ENCODE measurements around the gene RAB36.
"Not testable (repeated sequence)": the region's sequence is repeated elsewhere in the genome, so short reads cannot be mapped to it uniquely, and the experiment has no call there.

RAB36 gene

DNA sequence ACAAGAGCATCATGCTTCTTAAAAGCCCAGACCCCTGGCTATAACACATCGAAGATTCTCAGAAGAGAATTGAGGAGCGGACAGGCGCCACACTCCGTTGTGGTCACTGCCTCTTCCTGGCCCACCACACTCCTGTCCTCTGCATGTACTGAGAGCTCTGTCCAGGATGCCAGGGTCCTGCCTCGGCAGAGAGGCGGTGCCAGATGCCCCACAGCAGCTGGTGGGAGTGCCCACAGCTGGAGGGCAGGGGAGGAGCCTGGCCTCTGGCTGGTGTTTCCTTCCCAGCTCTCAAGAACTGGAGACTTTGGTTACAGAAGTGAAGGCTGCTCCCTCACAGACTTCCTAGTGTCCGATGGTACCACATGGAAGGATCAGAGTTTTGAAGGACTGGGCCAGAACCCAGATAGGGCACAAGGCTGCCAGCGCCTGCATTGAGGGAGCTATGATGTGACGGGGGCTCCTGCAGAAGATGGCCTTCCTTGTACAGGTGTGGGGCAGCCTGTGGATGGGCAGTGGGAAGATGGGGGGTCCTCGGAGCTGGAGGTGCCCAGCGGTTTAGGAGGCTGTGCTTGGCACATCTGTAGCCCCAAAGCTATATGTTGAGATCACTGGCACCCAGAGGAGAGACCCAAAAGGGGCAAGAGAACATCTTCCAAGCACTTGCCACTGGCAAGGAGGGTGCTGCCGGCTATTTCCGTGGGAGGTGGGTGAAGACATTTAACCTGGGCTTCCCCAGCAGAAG is 22.9 kb upstream of the RAB36 start:
- no peak for DNase-seq

DNA sequence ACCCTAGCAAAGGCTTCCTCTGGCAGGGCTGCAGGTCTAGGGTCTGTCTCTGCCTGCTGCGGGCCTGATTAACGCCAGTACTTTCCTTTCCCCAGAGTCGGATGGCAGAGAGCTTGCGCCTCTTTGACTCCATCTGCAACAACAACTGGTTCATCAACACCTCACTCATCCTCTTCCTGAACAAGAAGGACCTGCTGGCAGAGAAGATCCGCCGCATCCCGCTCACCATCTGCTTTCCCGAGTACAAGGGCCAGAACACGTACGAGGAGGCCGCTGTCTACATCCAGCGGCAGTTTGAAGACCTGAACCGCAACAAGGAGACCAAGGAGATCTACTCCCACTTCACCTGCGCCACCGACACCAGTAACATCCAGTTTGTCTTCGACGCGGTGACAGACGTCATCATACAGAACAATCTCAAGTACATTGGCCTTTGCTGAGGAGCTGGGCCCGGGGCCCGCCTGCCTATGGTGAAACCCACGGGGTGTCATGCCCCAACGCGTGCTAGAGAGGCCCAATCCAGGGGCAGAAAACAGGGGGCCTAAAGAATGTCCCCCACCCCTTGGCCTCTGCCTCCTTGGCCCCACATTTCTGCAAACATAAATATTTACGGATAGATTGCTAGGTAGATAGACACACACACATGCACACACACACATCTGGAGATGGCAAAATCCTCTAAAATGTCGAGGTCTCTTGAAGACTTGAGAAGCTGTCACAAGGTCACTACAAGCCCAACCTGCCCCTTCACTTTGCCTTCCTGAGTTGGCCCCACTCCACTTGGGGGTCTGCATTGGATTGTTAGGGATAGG is 22.1 kb upstream of the RAB36 start:
- no peak for DNase-seq

DNA sequence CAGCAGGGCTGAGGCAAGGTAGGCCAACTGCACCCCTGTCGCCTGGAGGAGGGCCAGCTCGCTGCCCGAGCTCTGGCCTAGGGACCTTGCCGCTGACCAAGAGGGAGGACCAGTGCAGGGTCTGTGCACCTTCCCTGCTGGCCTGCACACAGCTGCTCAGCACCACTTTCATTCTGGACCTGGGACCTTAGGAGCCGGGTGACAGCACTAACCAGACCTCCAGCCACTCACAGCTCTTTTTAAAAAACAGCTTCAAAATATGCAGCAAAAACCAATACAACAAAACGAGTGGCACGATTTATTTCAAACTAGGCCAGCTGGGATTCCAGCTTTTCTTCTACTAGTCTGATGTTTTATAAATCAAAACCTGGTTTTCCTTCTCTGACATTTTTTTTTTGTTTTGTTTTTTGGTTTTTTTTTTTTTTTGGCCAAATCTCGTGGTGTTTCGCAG is 21.4 kb upstream of the RAB36 start:
- DNase-seq: no peak

DNA sequence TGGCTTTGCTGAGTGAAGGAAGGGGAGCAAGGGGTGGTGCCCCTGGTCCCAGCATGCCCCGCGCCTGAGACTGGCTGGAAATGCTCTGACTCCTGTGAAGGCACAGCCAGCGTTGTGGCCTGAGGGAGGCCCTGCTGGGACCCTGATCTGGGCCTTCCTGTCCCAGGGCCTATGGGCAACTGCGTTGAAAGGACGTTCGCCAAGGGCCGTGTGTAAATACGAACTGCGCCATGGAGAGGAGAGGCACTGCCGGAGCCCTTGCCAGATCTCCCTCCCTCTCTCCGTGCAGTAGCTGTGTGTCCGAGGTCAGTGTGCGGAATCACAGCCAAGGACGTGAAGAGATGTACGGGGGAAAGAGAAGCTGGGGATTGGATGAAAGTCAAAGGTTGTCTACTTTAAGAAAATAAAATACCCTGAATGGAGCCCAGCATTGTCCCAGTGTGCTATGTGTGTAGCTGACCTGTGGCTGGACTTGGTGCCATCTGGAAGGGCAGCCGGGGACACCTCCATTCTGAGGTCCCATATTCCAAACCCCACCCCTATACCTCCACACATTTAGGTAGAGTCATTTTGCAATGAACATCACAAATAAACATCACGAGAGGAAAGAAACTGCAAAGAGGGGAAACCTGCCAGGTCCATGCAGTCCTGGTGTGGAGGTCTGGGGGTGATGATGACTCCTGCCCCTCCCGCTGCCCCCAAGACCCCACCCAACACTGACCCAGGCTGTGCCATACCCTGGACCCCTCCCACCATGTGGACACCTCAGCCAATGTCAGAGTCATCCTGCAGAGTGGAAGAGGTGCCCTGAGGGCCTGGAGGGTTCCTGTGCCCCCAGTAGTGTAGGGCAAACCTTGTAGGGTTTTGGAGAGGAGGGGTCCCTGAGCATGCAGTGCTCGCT is 20.4 kb upstream of the RAB36 start:
- no peak for DNase-seq

DNA sequence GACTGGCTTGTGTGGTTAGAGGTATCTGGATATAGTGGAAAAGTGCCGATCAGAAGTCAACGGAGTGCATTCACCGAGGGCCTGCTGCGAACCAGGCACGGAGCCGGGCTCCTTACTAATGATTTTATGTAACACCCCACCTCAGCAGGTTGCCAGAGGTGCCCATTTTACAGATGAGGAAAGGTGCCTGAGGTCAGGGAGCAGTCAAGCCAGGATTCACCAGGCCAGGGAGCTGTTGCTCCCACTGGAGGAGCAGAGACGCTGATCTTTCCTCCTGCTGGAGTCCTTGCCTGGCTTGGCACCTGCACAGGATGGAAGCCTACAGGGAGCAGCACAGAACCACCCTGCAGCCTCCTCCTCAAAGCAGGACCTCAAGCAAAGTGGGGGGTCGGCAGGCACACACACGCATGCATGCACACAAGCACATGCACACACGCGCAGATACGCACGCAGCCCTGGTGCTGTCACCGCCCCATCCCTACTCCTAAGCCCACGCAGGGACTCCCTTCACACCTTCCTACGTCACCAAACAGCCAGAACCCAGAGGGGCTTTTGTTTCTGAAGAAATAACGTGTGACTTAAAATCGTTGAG is 19.7 kb upstream of the RAB36 start:
- no peak for DNase-seq

DNA sequence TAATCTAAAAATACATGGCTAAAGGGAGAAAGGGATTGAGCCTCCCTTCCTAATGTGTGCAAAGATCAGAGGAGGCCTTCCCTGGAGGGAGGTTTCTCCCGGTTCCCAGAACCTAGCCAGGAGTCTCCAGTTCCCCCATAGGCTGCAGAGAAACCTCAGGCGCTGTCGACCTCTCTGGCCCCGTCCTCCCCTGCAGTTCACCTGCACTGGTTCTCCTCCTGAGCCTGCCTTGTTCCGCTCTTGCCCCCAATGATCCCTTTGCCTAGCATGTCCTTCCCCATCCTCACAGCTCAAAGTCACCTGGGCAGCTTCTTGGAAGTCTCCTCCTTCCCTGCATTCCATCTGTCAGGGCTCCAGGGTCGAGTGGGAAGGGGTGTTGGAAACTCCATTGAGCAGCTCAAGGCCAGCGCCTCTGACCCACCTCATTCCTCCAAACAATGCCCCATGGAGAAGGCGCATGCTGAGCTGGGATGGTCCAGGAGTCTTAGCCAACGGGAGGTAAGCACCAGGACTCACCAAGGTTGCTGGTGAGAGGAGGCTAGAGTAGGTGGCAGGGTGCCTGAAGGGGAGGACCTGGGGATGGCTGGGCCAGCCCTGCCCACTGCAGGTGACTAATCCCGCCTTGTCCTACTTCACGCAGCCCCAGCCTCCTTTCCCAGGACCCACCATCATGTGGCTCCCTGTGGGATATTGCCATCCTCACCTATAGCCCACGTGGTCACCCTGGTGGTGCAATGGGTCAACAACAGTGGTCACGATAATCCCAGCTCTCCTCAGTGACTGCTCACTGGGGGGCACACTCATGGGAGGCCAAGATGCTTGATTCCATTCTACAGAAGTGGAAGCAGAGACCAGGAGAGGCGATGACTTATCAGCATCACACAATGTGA is 18.9 kb upstream of the RAB36 start:
- no peak for DNase-seq

DNA sequence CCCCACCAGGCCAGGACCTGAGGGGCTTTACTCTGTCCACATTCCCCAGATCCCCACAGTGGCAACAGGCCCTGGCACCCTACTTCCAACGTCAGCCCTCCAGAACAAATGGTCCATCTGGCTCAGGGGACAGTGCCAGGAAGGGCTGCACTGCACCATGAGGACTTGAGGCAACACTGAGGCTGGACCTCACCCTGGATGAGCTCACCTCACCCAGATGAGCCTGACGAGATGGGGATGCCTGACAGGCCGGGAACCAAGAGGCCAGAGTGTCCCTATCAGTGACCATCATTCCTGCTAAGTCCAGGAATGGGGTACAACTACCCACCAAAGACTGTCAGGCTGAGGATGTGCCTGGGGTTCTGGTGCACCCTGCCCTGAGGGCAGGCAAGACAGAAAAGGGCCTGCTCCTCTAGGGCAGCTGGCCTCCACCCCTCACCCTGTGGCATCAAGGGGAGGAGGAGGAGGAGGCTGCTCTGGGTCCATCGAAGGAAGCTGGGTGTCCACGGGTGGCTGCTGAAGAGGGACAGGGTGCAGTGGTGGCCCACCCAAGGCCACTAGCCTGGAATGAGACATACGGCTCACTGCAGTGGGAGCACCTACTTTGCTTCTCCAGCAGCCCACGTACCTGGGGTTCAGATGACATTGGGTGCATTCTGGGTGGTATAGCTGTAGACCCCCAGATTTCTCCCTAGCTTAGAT is 18.1 kb upstream of the RAB36 start:
- no peak for DNase-seq

DNA sequence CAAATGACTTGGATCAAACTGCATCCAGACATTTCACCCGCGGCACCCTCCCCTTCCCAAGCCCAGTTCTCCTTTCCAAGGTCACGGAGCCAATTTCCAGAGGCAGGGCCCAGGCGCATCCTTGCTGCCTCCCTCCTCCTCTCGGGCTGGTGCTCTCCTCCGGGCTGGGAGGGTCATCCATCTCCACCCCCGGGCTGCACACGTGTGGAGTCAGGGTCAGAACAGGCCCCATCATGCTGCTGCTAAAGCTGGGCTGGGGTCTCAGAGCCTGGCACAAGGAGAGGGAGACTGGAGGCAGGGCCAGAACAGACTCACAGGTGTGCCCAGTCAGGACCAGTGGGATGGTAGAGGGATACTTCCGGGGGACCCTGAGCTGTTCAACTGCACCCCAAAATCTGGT is 17.5 kb upstream of the RAB36 start:
- DNase-seq: no peak

DNA sequence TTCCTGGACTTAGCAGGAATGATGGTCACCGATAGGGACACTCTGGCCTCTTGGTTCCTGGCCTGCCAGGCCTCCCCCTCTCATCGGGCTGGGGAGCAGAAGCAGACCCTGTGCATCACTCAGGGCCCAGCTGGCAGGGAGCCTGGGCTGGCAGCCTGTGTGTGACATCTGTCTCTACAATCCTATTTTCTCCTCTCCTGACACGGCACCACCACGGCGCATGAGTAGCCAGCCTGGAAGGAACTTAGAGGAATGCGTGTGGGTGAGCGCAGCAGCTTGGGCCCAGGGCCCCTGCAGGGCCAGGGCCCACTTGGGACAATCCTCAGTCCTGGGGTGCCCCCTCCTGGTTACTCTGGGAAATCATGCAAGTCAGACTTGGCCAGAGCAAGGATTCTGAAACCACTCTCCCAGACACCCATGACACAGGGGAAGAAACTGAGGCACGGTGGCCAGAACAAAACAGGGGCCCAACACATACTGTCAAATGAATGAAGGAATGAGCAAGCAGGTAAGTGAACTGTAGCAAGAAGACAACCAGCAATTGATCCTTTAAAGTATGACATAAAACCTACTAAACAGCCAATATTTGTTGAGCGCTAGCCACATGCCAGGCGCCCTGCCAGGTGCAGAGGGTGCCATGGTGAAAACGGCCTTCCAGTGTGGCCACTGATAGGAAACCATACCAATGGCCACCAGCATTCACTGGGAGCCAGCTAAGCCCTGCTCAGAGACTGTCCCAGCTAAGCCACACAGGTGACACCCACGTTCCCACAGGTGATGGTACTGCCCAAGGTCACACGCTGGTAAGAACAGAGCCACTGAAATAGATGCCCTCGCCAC is 16.8 kb upstream of the RAB36 start:
- peak; percentile 33 to 67 (median 51) for DNase-seq

DNA sequence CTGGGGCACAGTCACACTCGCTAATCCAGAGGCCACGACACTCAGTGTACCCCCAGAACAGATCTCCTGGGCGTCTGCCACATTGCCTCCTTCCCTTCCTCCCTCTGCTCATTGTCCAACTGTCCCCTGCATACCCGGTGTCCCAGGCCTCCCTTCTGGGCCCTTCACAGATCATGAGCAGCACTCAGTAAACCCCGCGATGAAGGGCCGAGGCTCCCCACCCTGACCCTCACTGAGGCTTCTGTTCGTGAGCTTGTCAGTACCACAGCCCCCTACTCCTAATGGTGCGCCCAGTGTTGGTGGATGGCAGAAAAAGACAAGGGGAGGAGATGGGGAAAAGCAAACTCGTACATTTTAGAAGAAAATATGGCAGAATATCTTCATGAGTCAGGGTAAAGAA is 16.1 kb upstream of the RAB36 start:
- no peak for DNase-seq

DNA sequence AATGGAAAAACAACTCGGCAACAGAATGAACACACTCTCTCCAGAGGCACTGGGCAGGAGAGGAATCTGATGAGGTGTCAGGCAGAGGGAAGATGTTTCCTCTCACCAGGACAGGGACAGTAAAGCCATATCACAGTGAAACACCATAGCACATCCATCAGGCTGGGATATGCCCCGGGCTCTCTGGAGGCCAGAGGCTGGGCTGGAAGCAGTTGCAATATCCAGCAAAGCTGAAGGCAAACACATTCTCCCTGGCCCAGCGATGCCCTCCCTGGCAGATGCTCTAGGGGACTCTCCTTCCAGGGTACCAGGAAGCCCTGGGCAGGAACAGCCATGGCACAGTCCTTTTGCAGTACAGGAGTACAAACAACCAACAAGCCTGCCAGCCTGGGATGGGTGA is 14.6 kb upstream of the RAB36 start:
- DNase-seq: no peak

DNA sequence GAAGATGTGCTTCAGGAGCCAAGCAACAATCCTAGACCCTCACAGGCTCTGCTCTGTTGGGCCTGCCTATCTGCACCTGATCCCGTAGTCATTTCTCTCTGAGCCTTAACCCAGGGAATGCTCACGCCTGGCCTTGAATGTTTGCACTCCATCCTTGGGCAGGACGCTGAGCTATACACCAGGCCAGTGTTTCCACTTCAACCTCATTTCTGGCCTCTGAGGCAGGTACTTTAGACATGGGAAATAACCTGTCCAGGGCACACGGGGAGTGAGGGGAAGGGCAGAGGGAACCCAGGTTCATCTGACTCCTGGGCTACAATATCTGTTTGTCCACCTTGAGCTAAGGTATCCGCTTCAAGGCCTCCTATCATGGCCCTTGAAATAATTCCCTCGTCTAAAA is 13.3 kb upstream of the RAB36 start:
- DNase-seq: no peak

DNA sequence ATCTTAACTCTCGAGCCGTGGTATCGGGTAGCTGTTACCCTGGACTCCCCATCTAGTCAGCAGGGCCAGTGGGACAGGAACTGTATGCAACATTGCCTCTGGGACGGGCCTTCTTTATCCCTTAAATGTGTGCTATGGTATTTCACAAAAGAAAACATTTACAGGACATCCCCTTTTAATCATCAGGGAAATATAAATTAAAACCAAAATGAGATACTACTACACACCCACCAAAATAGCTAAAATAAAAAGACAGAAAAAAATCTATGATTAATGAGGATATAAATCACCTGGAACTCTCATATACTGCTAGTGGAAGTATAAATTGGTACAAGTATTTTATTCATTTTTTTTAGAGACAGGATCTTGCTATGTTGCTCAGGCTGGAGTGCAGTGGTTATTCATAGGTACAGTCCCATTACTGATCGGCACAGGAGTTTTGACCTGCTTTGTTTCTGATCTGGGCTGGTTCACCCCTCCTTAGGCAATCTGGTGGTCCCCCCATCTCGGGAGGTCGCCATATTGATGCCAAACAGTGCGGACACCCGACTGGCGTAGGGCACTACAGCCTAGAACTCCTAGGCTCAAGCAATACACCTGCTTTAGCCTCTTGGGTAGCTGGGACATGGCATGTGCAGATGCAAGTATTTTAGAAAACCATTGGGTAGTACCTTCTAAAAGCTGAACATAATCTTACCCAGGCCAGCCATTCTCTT is 12.7 kb upstream of the RAB36 start:
- no peak for DNase-seq

DNA sequence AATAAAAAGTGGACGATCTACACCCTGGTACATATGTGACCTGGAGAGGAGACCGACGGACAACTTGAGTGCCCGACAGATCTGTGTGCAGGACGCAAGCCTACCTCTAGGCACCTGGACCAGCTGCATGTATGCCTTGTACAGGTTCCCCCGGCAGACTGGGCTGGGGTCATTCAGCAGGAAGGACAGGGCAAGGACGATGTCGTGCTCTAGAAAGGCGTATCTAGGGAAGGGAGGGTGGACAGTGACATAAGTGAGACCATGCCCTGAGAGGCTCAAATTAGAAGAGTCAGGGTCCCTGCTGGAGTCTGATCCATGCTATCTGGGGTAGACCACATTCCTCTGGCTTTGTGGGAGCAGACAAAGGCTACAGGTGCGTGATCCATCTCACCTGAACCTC is 11.4 kb upstream of the RAB36 start:
- DNase-seq: no peak

DNA sequence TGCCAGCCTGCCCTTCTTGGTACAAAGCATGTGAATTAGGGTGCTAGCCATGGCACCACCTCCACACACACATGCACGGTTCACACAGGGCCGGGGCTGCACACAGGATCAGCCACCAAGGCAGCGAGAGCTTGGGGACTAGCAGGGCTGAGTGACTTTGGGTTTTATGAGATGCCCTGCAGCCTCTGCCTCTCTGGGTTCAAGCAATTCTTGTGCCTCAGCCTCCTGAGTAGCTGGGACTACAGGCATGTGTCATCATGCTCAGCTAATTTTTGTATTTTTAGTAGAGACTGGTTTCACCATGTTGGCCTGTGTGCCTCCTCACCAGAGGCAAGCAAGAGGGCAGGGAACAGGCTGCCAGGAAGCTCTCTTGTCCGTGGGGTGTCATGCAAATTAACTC is 8.3 kb upstream of the RAB36 start:
- not testable (repeated sequence) for DNase-seq

DNA sequence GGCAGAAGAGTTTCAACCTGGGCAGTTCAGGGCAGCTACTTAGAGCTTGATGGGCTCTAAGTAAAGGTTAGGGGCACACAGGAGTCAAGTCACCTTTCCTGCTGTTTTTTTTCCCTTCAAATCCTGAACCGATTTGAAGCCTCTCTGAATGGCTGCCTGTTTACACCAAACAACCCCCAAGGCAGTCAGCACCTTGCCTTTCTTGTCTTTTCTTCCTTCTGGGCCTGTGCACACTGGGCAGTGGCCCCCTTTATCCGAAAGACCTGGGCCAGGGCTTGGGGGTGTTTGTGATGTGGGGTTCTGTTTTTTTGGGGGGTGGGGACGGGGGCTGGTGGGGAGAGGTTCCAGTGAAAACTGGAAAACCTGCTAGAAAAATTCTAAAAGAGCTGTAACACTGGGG is 7.8 kb upstream of the RAB36 start:
- no peak for DNase-seq

DNA sequence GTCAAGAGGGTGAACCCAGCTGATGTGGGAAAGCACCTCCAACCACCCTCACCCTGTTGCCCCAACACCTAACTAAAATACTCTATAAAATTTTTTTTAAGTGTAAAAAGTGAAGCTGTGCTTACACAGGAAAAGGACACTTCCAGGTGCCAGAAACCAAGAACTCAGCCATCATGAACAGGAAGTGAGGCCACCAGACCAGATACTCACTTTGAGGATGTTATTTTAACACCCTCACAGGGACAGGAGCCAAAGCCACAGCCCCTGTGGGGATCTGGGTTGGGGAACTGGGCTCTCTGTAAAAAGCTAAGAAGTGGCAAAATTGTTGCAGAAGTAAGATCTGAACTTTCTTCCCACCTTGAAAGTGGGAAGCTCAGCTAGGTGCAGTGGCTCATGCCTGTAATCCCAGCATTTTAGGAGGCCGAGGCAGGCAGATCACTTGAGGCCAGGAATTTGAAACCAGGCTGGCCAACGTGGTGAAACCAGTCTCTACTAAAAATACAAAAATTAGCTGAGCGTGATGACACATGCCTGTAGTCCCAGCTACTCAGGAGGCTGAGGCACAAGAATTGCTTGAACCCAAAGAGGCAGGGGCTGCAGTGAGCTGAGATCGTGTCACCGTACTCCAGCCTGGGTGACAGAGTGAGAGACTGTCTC is 7.2 kb upstream of the RAB36 start:
- DNase-seq: no peak

DNA sequence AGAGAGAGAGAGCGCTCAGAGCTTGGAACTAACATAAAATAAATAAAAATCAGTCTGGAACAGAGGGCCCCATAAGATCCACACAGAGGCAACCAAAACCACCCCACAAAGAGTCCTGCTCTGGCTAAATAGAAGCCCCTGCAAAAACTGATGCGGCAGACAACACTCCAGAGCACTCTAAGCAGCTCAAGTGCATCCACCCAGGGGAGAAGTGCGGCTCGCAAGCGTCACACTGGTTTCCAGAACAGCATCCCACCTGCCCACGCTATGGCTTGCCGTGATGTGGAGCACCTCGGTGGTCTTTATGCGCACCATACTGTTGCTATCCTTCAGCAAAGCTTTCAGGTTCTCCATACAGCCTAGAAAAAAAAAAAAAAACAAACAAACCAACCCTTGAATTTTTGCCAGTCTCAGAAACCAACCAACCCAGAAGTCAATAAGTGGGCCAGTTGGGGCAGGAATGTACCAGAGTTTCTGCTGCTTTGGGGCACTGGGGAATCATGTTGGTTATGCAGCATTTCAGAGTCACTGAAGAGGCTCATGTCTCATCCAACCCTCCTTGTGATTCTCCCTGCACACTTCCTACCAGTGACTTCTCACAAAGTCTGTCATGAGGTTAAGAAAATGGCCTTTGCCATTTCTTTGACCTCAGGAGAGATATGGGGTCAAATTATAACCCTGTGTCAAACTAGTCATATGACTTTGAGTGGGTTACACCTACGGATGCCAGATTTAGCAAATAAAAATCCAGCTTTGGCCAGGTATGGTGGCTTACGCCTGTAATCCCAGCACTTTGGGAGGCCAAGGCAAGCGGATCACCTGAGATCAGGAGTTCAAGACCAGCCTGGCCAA is 6.5 kb upstream of the RAB36 start:
- DNase-seq: no peak
